GM08714 (cell line): Measurements from ENCODE around the gene HRH3.

Experiments
- H3K4me3 ChIP-seq: fragments of 200-500 bp; sonication (Bioruptor generic); 2 replicates; pipeline ENCODE4 v1.5.1; 2014; ENCODE audit warnings: mild to moderate bottlenecking, low read length, inconsistent platforms
- ZNF274 ChIP-seq: IDR thresholded peaks from 2 replicates; pipeline ENCODE4 v1.6.1; 2012; ENCODE audit warnings: mild to moderate bottlenecking, low read depth, low read length

HRH3 gene

GRCh38 chr20:62208795-62209755 lies 11.0 kb downstream of the HRH3 start:
- no peak overlapping the region for H3K4me3 ChIP-seq
- TF ChIP-seq ZNF274 = no peak

GRCh38 chr20:62208061-62208794 lies 11.8 kb downstream of the HRH3 start:
- no peak overlapping the region for H3K4me3 ChIP-seq
- TF ChIP-seq ZNF274 = no peak

- TF ChIP-seq ZNF274 = no peak
These were observed 13.7 kb downstream of the HRH3 start for GRCh38 chr20:62206388-62206775.

GRCh38 chr20:62205618-62206387 lies 14.3 kb downstream of the HRH3 start:
- H3K4me3 ChIP-seq = no peak overlapping the region
- no peak for TF ChIP-seq ZNF274

More at GRCh38 chr20:62206388-62206775, 13.7 kb downstream of the HRH3 start:
- H3K4me3 ChIP-seq = no peak overlapping the region

- no peak for TF ChIP-seq ZNF274
- H3K4me3 ChIP-seq = no peak overlapping the region
These were observed 16.6 kb downstream of the HRH3 start for GRCh38 chr20:62203378-62204030.

GRCh38 chr20:62202676-62203377 lies 17.3 kb downstream of the HRH3 start:
- no peak overlapping the region for H3K4me3 ChIP-seq
- no peak for TF ChIP-seq ZNF274

- H3K4me3 ChIP-seq = no peak overlapping the region; the same call in 1 of the 2 replicates
- TF ChIP-seq ZNF274 = no peak
These were observed 18.0 kb downstream of the HRH3 start for GRCh38 chr20:62202083-62202395.

GRCh38 chr20:62201173-62202082 lies 18.6 kb downstream of the HRH3 start:
- H3K4me3 ChIP-seq = no peak overlapping the region; the same call in 1 of the 2 replicates
- TF ChIP-seq ZNF274 = no peak

- TF ChIP-seq ZNF274 = no peak
- no peak overlapping the region for H3K4me3 ChIP-seq
These were observed 19.4 kb downstream of the HRH3 start for GRCh38 chr20:62200491-62201172.

GRCh38 chr20:62198931-62199330 lies 21.1 kb downstream of the HRH3 start:
- no peak for TF ChIP-seq ZNF274
- no peak overlapping the region for H3K4me3 ChIP-seq

- no peak for TF ChIP-seq ZNF274
- H3K4me3 ChIP-seq = no peak overlapping the region
These were observed 21.6 kb downstream of the HRH3 start for GRCh38 chr20:62198496-62198895.

- no peak overlapping the region for H3K4me3 ChIP-seq
- TF ChIP-seq ZNF274 = no peak
These were observed 22.3 kb downstream of the HRH3 start for GRCh38 chr20:62197801-62198200.
